OCI-LY7 (cell line): ENCODE measurements around the gene NHS. TPM values are rescaled to one million over a fixed set of nuclear protein-coding genes. Genes with fewer than 3 reads are reported as not detected.

Source experiments
- BruUV-seq: library from RNA; stranded (reverse); fragments of 400-500 nt; replicated peaks from 2 replicates; lab custom pipeline; 2021; lab: Mats Ljungman, UMichigan
- CTCF ChIA-PET: fragments of 300-600 bp; sonication (Branson Sonifier 250); formaldehyde crosslinking; loops from one replicate; lab custom pipeline; 2022; ENCODE audit warnings: antibody characterized with exemption; ENCODE audit not compliant: unreplicated experiment; lab: Charles Lee
- POLR2A ChIA-PET: fragments of 300-600 bp; sonication (Branson Sonifier 250); formaldehyde crosslinking; loops from one replicate; lab custom pipeline; 2022; ENCODE audit warnings: antibody characterized with exemption; lab: Charles Lee
- DNase-seq: peaks from one replicate; pipeline ENCODE4 v3.0.0-alpha.2; 2015; ENCODE audit warnings: low spot score
- H2AFZ ChIP-seq: fragments of 200-600 bp; sonication (generic), shearing (Covaris generic); 2 replicates; pipeline ENCODE4 v1.6.1; 2014; ENCODE audit warnings: mild to moderate bottlenecking, antibody characterized with exemption, low read length, moderate library complexity
- H3K27ac ChIP-seq: fragments of 200-600 bp; sonication (generic); 2 replicates; pipeline ENCODE4 v1.5.1; 2014; ENCODE audit warnings: mixed run types, low read depth, mild to moderate bottlenecking, moderate library complexity, low read length, inconsistent platforms; ENCODE audit not compliant: poor library complexity, severe bottlenecking
- H3K36me3 ChIP-seq: fragments of 200-600 bp; sonication (generic); 2 replicates; pipeline ENCODE4 v1.6.1; 2014; ENCODE audit warnings: mild to moderate bottlenecking, antibody characterized with exemption, low read length, moderate library complexity, mixed read lengths; ENCODE audit not compliant: insufficient read depth
- H3K4me1 ChIP-seq: fragments of 200-600 bp; sonication (generic); 2 replicates; pipeline ENCODE4 v1.5.1; 2014; ENCODE audit warnings: mild to moderate bottlenecking, low read length; ENCODE audit not compliant: insufficient read depth, poor library complexity, severe bottlenecking
- H3K4me2 ChIP-seq: fragments of 200-600 bp; sonication (generic); 2 replicates; pipeline ENCODE4 v1.6.1; 2014; ENCODE audit warnings: mild to moderate bottlenecking, low read length
- H3K4me3 ChIP-seq: fragments of 200-600 bp; sonication (generic); 2 replicates; pipeline ENCODE4 v1.5.1; 2014; ENCODE audit warnings: mild to moderate bottlenecking, low read depth, low read length; ENCODE audit not compliant: poor library complexity, severe bottlenecking
- H3K79me2 ChIP-seq: fragments of 200-600 bp; sonication (generic); 2 replicates; pipeline ENCODE4 v1.6.1; 2016; ENCODE audit warnings: low read depth, mild to moderate bottlenecking, low read length, moderate library complexity, mixed read lengths; ENCODE audit not compliant: insufficient read depth
- H3K9me2 ChIP-seq: fragments of 200-600 bp; sonication (generic); 2 replicates; pipeline ENCODE4 v1.6.1; 2016; ENCODE audit warnings: mild to moderate bottlenecking, low read length, mixed read lengths; ENCODE audit not compliant: insufficient read depth
- H3K9me3 ChIP-seq: fragments of 200-600 bp; sonication (generic); 2 replicates; pipeline ENCODE4 v1.6.1; 2014; ENCODE audit warnings: mild to moderate bottlenecking, mixed run types, low read length, mixed read lengths
- H4K20me1 ChIP-seq: fragments of 200-600 bp; sonication (generic); 2 replicates; pipeline ENCODE4 v1.6.1; 2014; ENCODE audit warnings: mild to moderate bottlenecking, antibody characterized with exemption, low read length, moderate library complexity, mixed read lengths; ENCODE audit not compliant: insufficient read depth
- EZH2phosphoT487 ChIP-seq: fragments of 200-600 bp; sonication (generic); IDR thresholded peaks from 2 replicates; pipeline ENCODE4 v1.6.1; 2018; ENCODE audit warnings: low read depth, borderline replicate concordance, mild to moderate bottlenecking, mixed run types, antibody characterized with exemption, low read length, moderate library complexity, mixed read lengths
- intact Hi-C: fragments of 100-400 bp; cut with micrococcal nuclease; formaldehyde crosslinking; loops from one replicate; pipeline ENCODE4 v1.10.0; 2022; ENCODE audit not compliant: unreplicated experiment
- total RNA-seq, 2 experiments: library from RNA; depleted of rRNA in 1 of 2; stranded (reverse); fragments of >200 nt in 1 of 2; shearing (Covaris generic) in 1 of 2; gene quantifications; 2 replicates each; pipeline ENCODE4 v1.2.3, GENCODE V29; 2014 to 2022
- TF ChIP-seq, protein P1 (sequence below): fragments of 200-600 bp; sonication (generic); conservative IDR thresholded peaks from 2 replicates; pipeline ENCODE4 v1.5.1; 2014; ENCODE audit warnings: mild to moderate bottlenecking, antibody characterized with exemption, low read length, moderate library complexity, mixed read lengths

NHS gene
- total RNA-seq, 2 experiments from 2014 or later = not detected

DNA sequence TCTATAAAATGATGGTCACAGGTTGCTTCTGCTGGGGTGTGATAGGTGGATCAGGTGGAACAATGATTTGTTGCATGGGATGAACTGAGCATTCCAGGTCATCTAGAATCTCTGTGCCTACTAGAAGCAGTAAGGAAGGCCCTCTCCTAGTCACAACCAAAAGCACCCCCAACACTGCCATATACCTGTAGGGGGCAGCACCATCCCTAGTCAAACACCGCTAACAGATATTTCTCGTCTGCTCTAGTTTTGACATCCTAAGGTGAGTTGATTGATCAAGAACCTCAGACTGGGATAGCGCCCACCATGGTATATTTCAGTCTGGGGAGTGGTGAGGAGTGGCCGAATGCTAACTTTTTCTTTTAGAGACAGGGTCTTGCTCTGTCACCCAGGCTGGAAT is 160.2 kb downstream of the NHS start:
- POLR2A ChIA-PET = no interaction called here
- H3K36me3 ChIP-seq = no peaks in the 10 kb centered on the region
- CTCF ChIA-PET = no interaction called here
- H3K4me1 ChIP-seq = no peaks in the 10 kb centered on the region
- no peaks in the 10 kb centered on the region for H3K9me2 ChIP-seq
- H2AFZ ChIP-seq = no peak overlapping the region
- intact Hi-C loops = no loop called here
- no peak overlapping the region for H3K4me2 ChIP-seq
- DNase-seq = peak; percentile 2
- BruUV-seq = no TSS peak
- no peak overlapping the region for H3K4me3 ChIP-seq
- H3K9me3 ChIP-seq = no peaks in the 10 kb centered on the region
- no peak overlapping the region for H3K27ac ChIP-seq
- TF ChIP-seq, protein P1, sequence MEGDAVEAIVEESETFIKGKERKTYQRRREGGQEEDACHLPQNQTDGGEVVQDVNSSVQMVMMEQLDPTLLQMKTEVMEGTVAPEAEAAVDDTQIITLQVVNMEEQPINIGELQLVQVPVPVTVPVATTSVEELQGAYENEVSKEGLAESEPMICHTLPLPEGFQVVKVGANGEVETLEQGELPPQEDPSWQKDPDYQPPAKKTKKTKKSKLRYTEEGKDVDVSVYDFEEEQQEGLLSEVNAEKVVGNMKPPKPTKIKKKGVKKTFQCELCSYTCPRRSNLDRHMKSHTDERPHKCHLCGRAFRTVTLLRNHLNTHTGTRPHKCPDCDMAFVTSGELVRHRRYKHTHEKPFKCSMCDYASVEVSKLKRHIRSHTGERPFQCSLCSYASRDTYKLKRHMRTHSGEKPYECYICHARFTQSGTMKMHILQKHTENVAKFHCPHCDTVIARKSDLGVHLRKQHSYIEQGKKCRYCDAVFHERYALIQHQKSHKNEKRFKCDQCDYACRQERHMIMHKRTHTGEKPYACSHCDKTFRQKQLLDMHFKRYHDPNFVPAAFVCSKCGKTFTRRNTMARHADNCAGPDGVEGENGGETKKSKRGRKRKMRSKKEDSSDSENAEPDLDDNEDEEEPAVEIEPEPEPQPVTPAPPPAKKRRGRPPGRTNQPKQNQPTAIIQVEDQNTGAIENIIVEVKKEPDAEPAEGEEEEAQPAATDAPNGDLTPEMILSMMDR = peak; percentile 68
- TF ChIP-seq EZH2phosphoT487 = no peak
- no peaks in the 10 kb centered on the region for H3K79me2 ChIP-seq
- H4K20me1 ChIP-seq = no peaks in the 10 kb centered on the region

DNA sequence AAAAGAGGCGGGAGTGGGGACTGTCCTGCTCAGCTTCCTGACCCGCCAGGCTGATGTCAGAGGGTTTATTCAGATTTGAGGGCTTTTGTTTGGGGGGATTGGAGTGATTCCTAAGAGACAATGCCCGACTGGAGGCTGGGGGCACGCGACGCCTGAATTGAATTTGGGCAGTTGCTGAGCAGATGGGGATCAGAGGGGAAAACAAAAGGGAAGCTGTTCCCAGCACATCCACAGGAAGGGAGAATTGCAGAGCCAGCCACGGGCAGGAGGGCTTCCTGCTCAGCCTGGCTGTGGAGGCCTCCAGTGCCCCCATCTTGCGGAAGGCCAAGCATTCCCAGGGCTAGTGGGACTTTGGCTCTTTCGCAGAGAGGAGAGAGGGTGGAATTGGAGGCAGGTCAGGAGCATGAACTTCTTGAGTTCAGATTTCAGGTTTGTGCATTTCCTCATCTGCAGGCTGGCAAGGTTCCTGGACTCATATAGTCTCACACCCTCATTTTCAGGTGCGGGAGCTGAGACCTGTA is 162.8 kb downstream of the NHS start:
- no peaks in the 10 kb centered on the region for H3K9me2 ChIP-seq
- intact Hi-C loops = no loop called here
- POLR2A ChIA-PET = no interaction called here
- DNase-seq = no peak
- H3K9me3 ChIP-seq = no peaks in the 10 kb centered on the region
- no peak overlapping the region for H2AFZ ChIP-seq
- H3K79me2 ChIP-seq = no peaks in the 10 kb centered on the region
- CTCF ChIA-PET = no interaction called here
- no peaks in the 10 kb centered on the region for H4K20me1 ChIP-seq
- no peak overlapping the region for H3K4me2 ChIP-seq
- H3K4me1 ChIP-seq = no peaks in the 10 kb centered on the region
- H3K27ac ChIP-seq = no peak overlapping the region
- H3K36me3 ChIP-seq = no peaks in the 10 kb centered on the region
- H3K4me3 ChIP-seq = no peak overlapping the region
- BruUV-seq = no TSS peak
- TF ChIP-seq EZH2phosphoT487 = no peak
- TF ChIP-seq, protein P1 = no peak

DNA sequence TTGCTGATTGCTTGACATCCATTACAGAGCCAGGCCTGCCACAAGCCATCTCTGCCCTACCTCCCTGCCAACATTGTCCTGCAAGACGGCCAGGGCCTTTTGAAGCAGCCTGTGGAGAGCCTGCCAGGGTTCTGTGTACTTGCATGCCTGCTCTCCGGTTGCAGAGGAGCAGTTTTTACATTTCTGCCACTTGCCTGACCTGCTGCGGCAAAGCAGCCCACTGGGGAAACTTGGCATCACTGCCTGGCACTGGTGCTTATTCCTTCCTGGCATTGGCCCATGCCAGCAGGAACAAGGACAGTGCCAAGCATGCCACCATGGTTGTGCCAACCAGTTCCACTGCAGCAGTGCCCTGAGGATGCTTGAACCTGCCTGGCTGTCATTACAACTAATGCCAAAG is 167.1 kb downstream of the NHS start:
- POLR2A ChIA-PET = no interaction called here
- Histone ChIP-seq H3K79me2 (no peaks in the 10 kb centered on the region), H3K9me2 (no peaks in the 10 kb centered on the region), H2AFZ (no peak overlapping the region), H3K4me2 (no peak overlapping the region), H3K36me3 (no peaks in the 10 kb centered on the region), H3K4me3 (no peak overlapping the region), H3K9me3 (no peaks in the 10 kb centered on the region), H3K4me1 (no peaks in the 10 kb centered on the region), H4K20me1 (no peaks in the 10 kb centered on the region), H3K27ac (no peak overlapping the region)
- intact Hi-C loops = no loop called here
- CTCF ChIA-PET = no interaction called here
- no peak for DNase-seq
- TF ChIP-seq EZH2phosphoT487 = no peak
- TF ChIP-seq, protein P1 = no peak
- no TSS peak for BruUV-seq
